GM19099 (cell line): Measurements from ENCODE around the gene PXMP4.

Experiments
- POLR2A ChIP-seq: IDR thresholded peaks from 3 replicates; pipeline ENCODE4 v1.6.1; 2011; ENCODE audit warnings: low read depth; ENCODE audit not compliant: insufficient read length; ENCODE audit errors: extremely low read depth

The PXMP4 gene

DNA sequence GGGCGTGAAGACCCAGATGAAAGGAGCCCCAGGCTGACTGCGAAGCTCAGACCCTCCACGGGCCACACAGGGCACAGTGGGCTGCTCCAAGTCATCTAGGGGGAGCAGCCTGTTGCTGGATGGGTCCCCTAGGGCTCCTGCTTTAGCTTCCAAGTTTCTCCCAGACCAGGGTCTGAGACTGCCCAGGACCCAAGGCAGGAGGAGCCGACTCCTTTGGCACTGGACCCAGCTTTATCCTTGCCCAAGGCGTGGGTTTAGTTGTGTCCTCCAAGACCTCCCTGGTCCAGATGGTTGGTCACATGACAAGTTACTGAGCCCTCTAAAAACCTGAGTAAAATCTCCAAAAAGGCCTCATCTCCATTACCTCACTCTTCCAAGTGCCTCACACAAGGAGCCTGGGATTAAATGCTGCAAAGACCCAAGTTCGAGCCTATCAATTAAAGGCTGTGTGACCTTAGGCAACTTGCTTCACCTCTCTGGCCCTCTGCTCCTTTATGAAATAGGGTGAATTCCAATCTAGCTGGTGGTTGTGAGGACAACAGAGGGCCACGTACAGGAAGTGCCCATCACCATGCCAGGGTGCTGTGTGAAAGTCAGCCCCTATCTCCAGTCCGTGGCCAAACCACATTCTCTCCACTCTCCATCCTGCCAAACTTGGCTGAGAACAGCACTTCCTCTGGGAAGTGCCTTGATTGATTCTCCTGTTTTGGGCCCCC is 48.4 kb downstream of the PXMP4 start:
- no peak for TF ChIP-seq POLR2A

DNA sequence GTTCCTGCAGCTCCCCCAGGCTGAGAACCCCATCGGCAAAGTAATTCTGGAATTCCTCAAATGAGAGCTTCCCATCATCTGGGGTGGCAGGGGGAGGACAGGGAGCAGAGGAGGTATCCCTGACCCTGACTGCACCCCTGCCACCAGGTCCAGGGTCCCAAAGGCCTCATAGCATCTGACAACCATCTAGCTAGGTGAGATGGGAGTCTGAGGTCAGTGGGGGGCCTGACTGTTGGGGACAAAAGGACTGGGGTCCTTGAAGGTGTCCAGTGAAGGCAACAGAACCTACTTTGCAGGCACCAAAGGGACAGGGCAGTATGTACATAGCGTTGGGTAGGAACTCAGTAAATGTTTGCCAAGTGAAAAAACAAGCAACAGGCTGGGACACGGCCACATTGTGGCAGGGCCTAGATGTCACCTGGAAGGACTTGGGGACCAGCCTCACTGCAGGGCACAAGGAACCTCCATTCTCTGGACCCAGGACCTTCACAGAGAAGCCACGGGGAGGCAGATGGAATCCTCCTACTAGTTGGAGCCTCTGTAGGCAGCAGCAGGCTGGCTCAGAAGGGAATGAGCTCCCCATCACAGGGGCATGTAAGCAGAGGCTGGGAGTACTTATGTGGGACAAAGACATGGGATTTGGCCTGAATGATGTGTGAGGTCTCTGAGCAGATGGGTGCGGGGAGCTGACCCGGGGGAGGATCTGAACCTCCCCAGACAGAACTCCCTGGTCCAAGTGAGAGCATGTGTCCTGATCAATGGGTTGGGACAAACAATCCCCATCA is 49.2 kb downstream of the PXMP4 start:
- no peak for TF ChIP-seq POLR2A

- TF ChIP-seq POLR2A: no peak
Measured at GRCh38 chr20:33669873-33670640, 50.1 kb downstream of the PXMP4 start.

DNA sequence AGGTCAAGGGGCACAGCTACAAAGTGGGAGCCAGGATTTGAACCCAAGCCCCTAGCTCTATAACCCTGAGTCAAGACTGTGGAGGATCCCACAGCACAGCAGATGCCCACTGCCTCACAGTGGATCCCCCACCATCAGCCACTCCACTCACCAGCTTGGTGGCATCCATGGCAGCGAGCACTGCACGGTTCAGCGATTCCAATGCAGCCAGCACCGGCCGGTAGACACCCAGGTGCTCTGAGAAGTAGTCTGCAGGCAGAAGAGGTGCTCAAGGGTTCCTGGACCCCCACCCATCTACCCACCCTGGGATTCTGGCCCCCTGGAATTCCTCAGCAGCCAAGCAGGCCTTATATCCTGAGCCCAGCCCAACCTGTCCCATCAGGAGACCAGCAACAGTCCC is 50.9 kb downstream of the PXMP4 start:
- no peak for TF ChIP-seq POLR2A

- no peak for TF ChIP-seq POLR2A
Measured at GRCh38 chr20:33668466-33669155, 51.5 kb downstream of the PXMP4 start.

DNA sequence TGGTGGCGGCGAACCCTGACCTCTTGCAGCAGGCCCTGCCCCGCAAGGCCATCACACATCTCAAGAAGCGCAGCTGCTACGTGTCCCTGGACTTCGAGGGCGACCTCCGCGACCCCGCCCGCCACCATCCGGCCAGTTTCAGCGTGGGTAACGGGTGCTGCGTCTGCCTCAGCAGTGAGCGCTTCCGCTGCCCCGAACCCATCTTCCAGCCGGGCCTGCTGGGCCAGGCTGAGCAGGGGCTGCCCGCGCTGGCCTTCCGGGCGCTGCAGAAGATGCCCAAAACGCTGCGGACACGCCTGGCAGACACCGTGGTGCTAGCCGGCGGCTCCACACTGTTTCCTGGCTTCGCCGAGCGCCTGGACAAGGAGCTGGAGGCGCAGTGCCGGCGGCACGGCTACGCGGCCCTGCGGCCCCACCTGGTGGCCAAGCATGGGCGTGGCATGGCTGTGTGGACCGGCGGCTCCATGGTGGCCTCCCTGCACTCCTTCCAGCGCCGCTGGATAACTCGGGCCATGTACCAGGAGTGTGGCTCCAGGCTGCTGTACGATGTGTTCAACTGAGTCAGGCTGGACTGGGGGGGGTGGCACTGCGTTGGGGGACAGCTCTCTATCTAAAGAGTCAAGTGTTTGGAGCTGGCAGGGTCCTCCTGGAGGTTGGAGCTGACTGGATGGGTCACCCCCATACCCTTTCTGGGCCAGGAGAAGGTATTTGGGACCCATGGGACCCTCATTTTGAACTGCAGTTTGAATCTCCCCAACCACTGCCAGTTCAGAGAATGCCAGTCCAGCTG is 52.2 kb downstream of the PXMP4 start:
- TF ChIP-seq POLR2A: no peak

DNA sequence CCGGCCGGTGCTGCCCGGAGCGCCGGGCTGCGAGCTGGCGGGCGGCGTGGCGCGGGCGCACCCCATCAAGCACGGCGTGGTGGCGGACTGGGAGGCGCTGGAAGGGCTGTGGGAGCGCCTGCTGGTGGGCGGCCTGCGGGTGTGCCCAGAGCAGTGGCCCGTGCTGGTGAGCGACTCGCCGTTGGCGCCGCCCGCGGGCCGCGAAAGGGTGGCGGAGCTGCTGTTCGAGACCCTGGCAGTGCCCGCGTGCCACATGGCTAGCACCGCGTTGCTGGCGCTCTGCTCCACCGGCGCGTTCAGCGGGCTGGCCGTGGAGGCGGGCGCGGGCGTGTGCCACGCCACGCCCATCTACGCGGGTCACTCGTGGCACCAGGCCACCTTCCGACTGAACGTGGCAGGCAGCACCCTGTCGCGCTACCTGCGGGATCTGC is 52.9 kb downstream of the PXMP4 start:
- TF ChIP-seq POLR2A: no peak

GRCh38 chr20:33666293-33667244 is 53.5 kb downstream of the PXMP4 start, which contains the start of gene ACTL10:
Gene ACTL10 (plus strand): TSS chr20:33666943. CDS start chr20:33667498, 555 bp downstream.
- peak; percentile 78 for TF ChIP-seq POLR2A

- TF ChIP-seq POLR2A: no peak
Measured at GRCh38 chr20:33664762-33665144, 55.4 kb downstream of the PXMP4 start.

- TF ChIP-seq POLR2A: no peak
Measured at GRCh38 chr20:33664085-33664761, 55.9 kb downstream of the PXMP4 start.

GRCh38 chr20:33663161-33664084 is 56.7 kb downstream of the PXMP4 start:
- TF ChIP-seq POLR2A: peak; percentile 92

DNA sequence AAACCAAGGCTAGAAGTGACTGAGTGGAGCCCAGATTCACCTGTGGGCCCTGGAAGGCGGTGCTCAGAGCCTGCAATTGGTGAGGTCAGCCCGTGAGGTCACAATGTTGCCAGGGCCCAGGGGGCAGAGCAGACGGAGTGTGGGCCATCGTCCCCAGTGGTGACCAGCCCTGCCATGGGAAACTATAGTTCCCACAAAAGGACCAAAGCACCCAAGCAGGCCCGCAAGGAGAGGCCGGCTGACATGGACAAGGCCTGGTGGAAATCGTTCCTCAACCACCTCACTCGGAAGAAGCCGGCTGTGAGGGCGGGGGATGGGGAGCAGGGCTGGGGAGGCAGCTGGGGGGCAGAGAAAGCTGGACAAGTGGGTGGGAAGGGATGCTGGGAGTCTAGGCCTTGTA is 57.9 kb downstream of the PXMP4 start, which contains the start of gene C20orf144:
TSS of gene C20orf144 (plus strand) at position 156 of the 400 bp plus-strand sequence. CDS start at position 175, 19 bp downstream.
- no peak for TF ChIP-seq POLR2A

DNA sequence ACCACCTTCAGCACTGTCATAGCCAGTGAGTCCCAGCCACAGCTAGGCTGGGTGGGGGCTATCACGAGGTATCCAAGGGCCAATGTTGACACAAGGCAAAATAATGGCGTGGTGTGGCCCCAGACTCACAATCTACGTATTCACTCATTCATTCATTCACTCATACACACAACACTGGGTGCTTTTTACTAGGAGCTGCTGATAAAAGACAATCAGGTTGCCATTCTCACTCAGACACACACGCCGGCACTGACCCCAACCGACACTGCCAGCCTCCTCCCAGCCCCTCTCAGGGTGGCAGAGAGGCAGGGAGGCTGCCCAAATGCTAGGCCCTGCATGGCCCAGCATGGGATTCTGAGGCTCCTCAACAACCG is 59.4 kb downstream of the PXMP4 start:
- no peak for TF ChIP-seq POLR2A
